Measurements from ENCODE around the gene PLSCR1. TPM values are rescaled to one million over a fixed set of nuclear protein-coding genes. Genes with fewer than 3 reads are reported as not detected.
"Not testable (repeated sequence)": the region's sequence is repeated elsewhere in the genome, so short reads cannot be mapped to it uniquely, and the experiment has no call there.

Gene PLSCR1
- polyA plus RNA-seq, 1 donor = 23.7 TPM

GRCh38 chr3:146511402-146512134 is 32.8 kb downstream of the PLSCR1 start:
- no peak for DNase-seq

- DNase-seq = no peak
Measured at GRCh38 chr3:146507331-146508120, 36.9 kb downstream of the PLSCR1 start.

- DNase-seq = no peak
Measured at GRCh38 chr3:146505516-146505915, 38.9 kb downstream of the PLSCR1 start.

DNA sequence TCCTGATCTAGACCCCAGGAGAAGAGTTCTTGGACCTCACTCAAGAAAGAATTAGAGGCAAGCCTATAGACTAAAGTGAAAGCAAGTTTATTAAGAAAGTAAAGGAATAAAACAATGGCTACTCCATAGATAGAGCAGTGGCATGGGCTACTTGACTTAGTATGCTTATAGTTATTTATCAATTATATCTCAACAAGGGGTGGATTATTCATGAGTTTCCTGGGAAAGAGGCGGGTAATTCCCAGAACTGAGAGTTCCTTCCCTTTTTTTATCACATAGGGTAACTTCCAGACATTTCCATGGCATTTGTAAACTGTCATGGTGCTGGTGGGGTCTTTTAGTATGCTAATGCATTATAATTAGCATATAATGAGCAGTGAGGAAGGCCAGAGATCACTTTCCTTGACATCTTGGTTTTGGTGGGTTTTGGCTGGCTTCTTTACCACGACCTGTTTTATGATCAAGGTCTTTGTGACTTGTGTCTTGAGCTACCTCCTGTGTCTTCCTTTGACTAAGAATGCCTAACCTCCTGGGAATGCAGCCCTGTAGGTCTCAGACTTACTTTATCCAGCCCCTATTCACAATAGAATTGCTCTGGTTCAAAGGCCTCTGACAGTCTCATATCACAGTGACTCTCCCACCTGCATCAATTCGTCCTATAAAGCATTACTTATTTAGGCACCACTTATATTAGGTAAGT is 39.8 kb downstream of the PLSCR1 start:
- no peak for DNase-seq

- no peak for DNase-seq
Measured at GRCh38 chr3:146503461-146504202, 40.8 kb downstream of the PLSCR1 start.

GRCh38 chr3:146502887-146503460 is 41.4 kb downstream of the PLSCR1 start:
- DNase-seq = no peak

DNA sequence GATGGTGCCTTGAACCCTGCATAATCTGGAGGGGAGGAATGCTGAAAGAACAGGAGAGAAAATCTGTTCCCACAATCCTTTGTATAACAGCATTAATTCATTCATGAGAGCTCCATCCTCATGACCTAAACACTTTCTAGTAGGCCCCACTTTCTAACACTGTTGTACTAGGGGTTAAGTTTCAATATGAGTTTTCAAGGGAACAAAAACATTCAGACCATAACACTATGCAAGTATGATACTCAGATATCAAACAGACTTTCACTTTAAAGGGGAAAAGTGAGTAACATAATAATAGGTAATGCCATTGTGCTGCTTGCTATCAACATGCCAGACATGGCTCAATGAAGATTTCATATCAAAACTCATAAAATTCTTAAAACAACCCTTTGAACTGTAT is 42.7 kb downstream of the PLSCR1 start:
- no peak for DNase-seq

- no peak for DNase-seq
Measured at GRCh38 chr3:146499701-146500100, 44.7 kb downstream of the PLSCR1 start.

DNA sequence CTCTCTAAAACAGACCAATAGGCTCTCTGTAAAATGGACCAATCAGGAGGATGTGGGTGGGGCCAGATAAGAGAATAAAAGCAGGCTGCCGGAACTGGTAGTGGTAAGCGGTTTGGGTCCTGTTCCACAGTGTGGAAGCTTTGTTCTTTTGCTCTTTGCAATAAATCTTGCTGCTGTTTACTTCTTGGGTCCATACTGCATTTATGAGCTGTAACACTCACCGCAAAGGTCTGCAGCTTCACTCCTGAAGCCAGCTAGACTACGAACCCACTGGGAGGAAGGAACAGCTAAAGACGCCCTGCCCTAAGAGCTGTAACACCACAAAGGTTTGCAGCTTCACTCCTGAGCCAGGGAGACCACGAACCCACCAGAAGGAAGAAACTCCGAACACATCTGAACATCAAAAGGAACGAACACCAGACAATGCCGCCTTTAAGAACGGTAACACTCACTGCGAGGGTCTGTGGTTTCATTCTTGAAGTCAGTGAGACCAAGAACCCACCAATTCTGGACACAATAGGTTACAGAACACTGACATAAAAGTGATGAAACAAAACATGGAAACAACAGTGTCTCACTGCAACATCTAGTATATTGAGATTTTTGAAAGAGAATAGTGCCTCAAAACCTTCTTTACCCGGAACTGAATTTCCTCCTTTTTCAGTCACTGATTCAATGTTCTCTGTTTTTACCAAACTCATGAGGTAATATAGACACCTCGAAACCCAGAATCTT is 46.2 kb downstream of the PLSCR1 start:
- no peak for DNase-seq

GRCh38 chr3:146497145-146497843 is 47.1 kb downstream of the PLSCR1 start:
- DNase-seq = not testable (repeated sequence)

GRCh38 chr3:146496726-146497125 is 47.7 kb downstream of the PLSCR1 start:
- no peak for DNase-seq

DNA sequence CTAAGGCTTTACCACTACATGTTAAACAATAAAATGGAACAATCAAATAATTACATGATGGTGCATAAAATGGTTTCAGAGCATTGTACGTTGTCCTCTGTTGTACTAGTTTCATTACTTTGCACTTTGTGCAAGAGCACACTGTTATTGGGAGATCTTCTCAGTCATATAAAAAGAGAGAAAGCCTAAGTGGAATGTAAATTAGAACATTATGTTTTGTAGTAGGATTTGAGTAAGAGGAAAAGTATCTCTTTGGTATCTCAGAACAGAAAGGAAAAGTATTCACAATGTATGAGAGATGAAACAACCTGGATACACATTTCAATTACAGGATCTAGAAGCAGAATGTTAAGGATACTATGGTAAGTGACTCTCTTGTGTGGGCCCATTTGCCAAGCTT is 48.2 kb downstream of the PLSCR1 start:
- DNase-seq = no peak

- DNase-seq = no peak
Measured at GRCh38 chr3:146493761-146494160, 50.6 kb downstream of the PLSCR1 start.

DNA sequence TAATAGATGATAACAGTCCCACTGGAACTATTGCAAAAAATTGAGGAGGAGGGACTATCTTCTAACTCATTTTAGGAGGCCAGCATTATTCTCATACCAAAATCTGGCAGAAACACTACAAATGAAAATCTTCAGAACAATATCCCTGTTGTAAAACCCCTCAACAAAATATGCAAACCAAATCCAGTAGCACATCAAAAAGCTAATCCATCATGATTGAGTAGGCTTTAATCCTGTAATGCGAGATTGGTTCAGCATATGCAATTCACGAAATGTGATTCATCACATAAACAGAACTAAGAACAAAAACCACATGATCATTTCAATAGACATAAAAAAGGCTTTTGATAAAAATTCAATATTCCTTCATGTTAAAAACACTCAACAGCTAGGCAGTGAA is 51.2 kb downstream of the PLSCR1 start:
- DNase-seq = no peak

- DNase-seq = no peak
Measured at GRCh38 chr3:146491303-146491702, 53.1 kb downstream of the PLSCR1 start.

GRCh38 chr3:146485297-146485696 is 59.1 kb downstream of the PLSCR1 start:
- DNase-seq = no peak

GRCh38 chr3:146476094-146476740 is 68.2 kb downstream of the PLSCR1 start:
- no peak for DNase-seq

DNA sequence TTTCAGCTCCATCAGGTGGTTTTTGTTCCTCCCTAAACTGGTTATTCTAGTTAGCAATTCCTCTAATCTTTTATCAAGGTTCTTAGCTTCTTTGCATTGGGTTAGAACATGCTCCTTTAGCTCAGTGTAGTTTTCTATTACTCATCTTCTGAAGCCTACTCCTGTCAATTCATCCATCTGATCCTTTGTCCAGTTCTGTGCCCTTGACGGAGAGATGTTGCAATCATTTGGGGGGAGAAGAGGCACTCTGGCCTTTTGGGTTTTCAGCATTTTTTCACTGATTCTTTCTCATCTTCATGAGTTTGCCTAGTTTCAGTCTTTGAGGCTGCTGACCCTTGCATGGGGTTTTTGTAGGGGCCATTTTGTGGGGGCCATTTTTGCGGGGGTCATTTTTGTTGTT is 69.4 kb downstream of the PLSCR1 start:
- DNase-seq = not testable (repeated sequence)

GRCh38 chr3:146473726-146474125 is 70.7 kb downstream of the PLSCR1 start:
- no peak for DNase-seq

DNA sequence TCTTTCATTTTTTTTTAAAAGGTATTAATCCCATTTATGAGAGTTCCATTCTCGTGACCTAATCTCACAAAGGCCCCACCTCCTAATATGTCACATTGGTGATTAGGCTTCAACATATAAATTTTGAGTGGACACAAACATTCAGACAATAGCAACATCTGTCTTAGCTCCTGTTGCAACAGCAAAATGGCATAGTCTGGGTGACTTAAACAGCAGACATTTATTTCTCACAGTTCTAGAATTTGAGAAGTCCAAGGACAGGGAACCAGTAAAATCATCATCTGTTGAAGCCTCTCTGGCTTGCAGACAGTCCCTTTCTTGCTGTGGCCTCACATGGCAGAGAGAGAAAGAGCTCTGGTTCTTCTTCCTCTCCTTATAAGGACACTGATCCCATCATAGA is 71.8 kb downstream of the PLSCR1 start:
- DNase-seq = no peak
